K562 (cell line): ENCODE data around the gene FIBP. TPM values are rescaled to one million over a fixed set of nuclear protein-coding genes. Genes with fewer than 3 reads are reported as not detected.

Experiments used
- ATAC-seq: fragments of 200-7000 bp; cut with Tn5 transposase; 3 replicates; pipeline ENCODE4 v1.9.1; 2020; ENCODE audit warnings: moderate library complexity
- BruUV-seq: library from RNA; stranded (reverse); fragments of 400-500 nt; replicated peaks from 2 replicates; lab custom pipeline; 2021; lab: Mats Ljungman, UMichigan
- CTCF ChIA-PET: fragments of 300-600 bp; formaldehyde crosslinking; extraction: SDS; loops from one replicate; lab custom pipeline; 2021; ENCODE audit warnings: low intra/inter-chr PET ratio; lab: Yijun Ruan, JAX
- POLR2A ChIA-PET: fragments of 300-600, 350-650 bp; sonication (Branson Sonifier 250); formaldehyde crosslinking; extraction: SDS; loops from one replicate; lab custom pipeline; 2021; ENCODE audit warnings: antibody characterized with exemption, inconsistent platforms; lab: Yijun Ruan, JAX
- DNase-seq, 4 experiments: peaks; one replicate each; pipeline versions ENCODE4 v3.0.0 to v3.0.0-alpha.2; 2011 to 2018; ENCODE audit warnings: low spot score in 3 of 4, mixed read lengths in 3 of 4; ENCODE audit errors: extremely low read depth in 1 of 4
- FAIRE-seq: peaks from 2 replicates; lab custom pipeline; 2011; peaks lifted over from hg19 to GRCh38; lab: Jason Lieb, UNC
- H2AFZ ChIP-seq: 2 replicates; pipeline ENCODE4 v1.6.0; 2011; ENCODE audit warnings: low read depth, low read length, control low read depth, inconsistent platforms
- H3K27ac ChIP-seq: fragments of 200-600 bp; 3 replicates; pipeline ENCODE4 v1.8.0; 2011; ENCODE audit warnings: low read depth, mild to moderate bottlenecking, control low read depth, inconsistent platforms, low read length, moderate library complexity, mixed read lengths; ENCODE audit errors: extremely low read depth
- H3K27me3 ChIP-seq, 2 experiments: fragments of 300-600 bp in 1 of 2; 2 replicates in 1 of 2; 3 replicates in 1 of 2; pipeline versions ENCODE4 v1.6.0 to v1.8.0; 2011; ENCODE audit warnings: inconsistent platforms in 2 of 2, low read length in 2 of 2, mild to moderate bottlenecking in 1 of 2, mixed read lengths in 1 of 2, moderate library complexity in 1 of 2; ENCODE audit not compliant: control insufficient read depth in 2 of 2, insufficient read depth in 2 of 2
- H3K36me3 ChIP-seq: fragments of 300-600 bp; 3 replicates; pipeline ENCODE4 v1.8.0; 2011; ENCODE audit warnings: mild to moderate bottlenecking, low read length, inconsistent platforms; ENCODE audit not compliant: control insufficient read depth, insufficient read depth
- H3K4me1 ChIP-seq, 2 experiments: fragments of 200-600 bp in 1 of 2; replicated peaks in 1 of 2; 2 replicates in 1 of 2; 3 replicates in 1 of 2; pipeline versions ENCODE4 v1.5.1 to v1.8.0; 2011; ENCODE audit warnings: inconsistent platforms in 2 of 2, low read length in 2 of 2, mild to moderate bottlenecking in 1 of 2, mixed read lengths in 1 of 2, moderate library complexity in 1 of 2; ENCODE audit not compliant: control insufficient read depth in 2 of 2, insufficient read depth in 2 of 2
- H3K4me2 ChIP-seq: 2 replicates; pipeline ENCODE4 v1.6.1; 2011; ENCODE audit warnings: low read length, control low read depth, inconsistent platforms, mixed read lengths; ENCODE audit not compliant: insufficient read depth
- H3K4me3 ChIP-seq: fragments of 200-600 bp; sonication (generic), shearing (Covaris generic); 2 replicates; pipeline ENCODE4 v1.5.1; 2016; ENCODE audit warnings: control low read depth, inconsistent platforms
- H3K79me2 ChIP-seq: fragments of 200-600 bp; 3 replicates; pipeline ENCODE4 v1.8.0; 2011; ENCODE audit warnings: low read length, inconsistent platforms; ENCODE audit not compliant: control insufficient read depth, insufficient read depth
- H3K9ac ChIP-seq, 2 experiments: 2 replicates each; pipeline versions ENCODE4 v1.6.0 to v1.6.1; 2011; ENCODE audit warnings: low read depth in 2 of 2, low read length in 2 of 2, control low read depth in 1 of 2, inconsistent platforms in 1 of 2, mild to moderate bottlenecking in 1 of 2, mixed read lengths in 1 of 2; ENCODE audit not compliant: insufficient read depth in 1 of 2
- H3K9me1 ChIP-seq: one replicate; pipeline ENCODE4 v1.6.0; 2011; ENCODE audit warnings: inconsistent platforms, mild to moderate bottlenecking, low read length, moderate library complexity; ENCODE audit not compliant: control insufficient read depth, insufficient read depth
- H3K9me3 ChIP-seq: replicated peaks from 2 replicates; pipeline ENCODE4 v1.5.1; 2011; ENCODE audit warnings: low read depth, low read length, inconsistent platforms; ENCODE audit not compliant: control insufficient read depth, insufficient read depth
- H4K20me1 ChIP-seq: replicated peaks from 2 replicates; pipeline ENCODE4 v1.6.1; 2011; ENCODE audit warnings: low read length, inconsistent platforms, mixed read lengths; ENCODE audit not compliant: control insufficient read depth, insufficient read depth
- CREB1 ChIP-seq, 2 experiments: sonication (generic) in 1 of 2; formaldehyde crosslinking in 1 of 2; IDR thresholded peaks; 2 replicates each; pipeline versions ENCODE4 v1.6.1 to v1.8.0; 2012 to 2022; ENCODE audit warnings: inconsistent platforms in 1 of 2, mild to moderate bottlenecking in 1 of 2, missing genetic modification reagents in 1 of 2, moderate library complexity in 1 of 2
- MEF2D ChIP-seq: conservative IDR thresholded peaks from 2 replicates; pipeline ENCODE4 v1.6.1; 2016; ENCODE audit warnings: low read depth, missing genetic modification characterization, missing compliant biosample characterization
- POLR2A ChIP-seq: fragments of 450-650 bp; conservative IDR thresholded peaks from 2 replicates; pipeline ENCODE4 v1.6.1; 2016
- POLR2AphosphoS5 ChIP-seq: IDR thresholded peaks from 2 replicates; pipeline ENCODE4 v1.6.1; 2011; ENCODE audit warnings: mild to moderate bottlenecking, low read depth, low read length, moderate library complexity; ENCODE audit not compliant: control insufficient read depth, insufficient read depth
- XRCC5 ChIP-seq: fragments of 200-400 bp; formaldehyde crosslinking; IDR thresholded peaks from 2 replicates; pipeline ENCODE4 v1.6.1; 2017; ENCODE audit warnings: low read depth, mild to moderate bottlenecking, low read length
- ZNF75A ChIP-seq: fragments of 450-650 bp; formaldehyde crosslinking; IDR thresholded peaks from 2 replicates; pipeline ENCODE4 v1.4.0; 2020; ENCODE audit warnings: mild to moderate bottlenecking
- WGBS: fragments of 100-300 bp; shearing (Covaris generic); methylation state at CpG from one replicate; pipeline ENCODE4 v1.1.6; 2016; ENCODE audit warnings: low coverage, mixed read lengths; ENCODE audit not compliant: insufficient coverage; ENCODE audit errors: missing lambda C conversion rate; 5-methylcytosine and 5-hydroxymethylcytosine counted together
- in situ Hi-C: fragments of 300-500 bp; cut with MboI; formaldehyde crosslinking; loops from 4 replicates; pipeline ENCODE4 v1.15.0; 2018; ENCODE audit warnings: inconsistent platforms, mixed read lengths
- intact Hi-C: fragments of 100-400 bp; cut with micrococcal nuclease; formaldehyde crosslinking; loops from 2 replicates; pipeline ENCODE4 v1.14.2; 2022
- polyA plus RNA-seq, 8 experiments: library from polyadenylated mRNA; depleted of rRNA in 4 of 8; stranded (reverse) in 5 of 8; unstranded in 3 of 8; fragments of >200 nt; fragmentation: Nextera tagmentation in 2 of 8; fragmentation: Illumina TruSeq in 1 of 8; extraction: Ambion mirVana in 2 of 8; extraction: Trizol in 1 of 8; gene quantifications; 2 replicates each; pipeline versions ENCODE4 v1.2.1 to v1.2.3, GENCODE V29; 2011 to 2014; ENCODE audit warnings: inconsistent platforms in 1 of 8, missing spikeins in 1 of 8
- total RNA-seq, 7 experiments: library from RNA; depleted of rRNA in 6 of 7; stranded (reverse); fragments of >200 nt in 6 of 7; fragmentation: Illumina TruSeq in 2 of 7; extraction: Trizol in 2 of 7; gene quantifications; 2 replicates each; pipeline versions ENCODE4 v1.2.1 to v1.2.3, GENCODE V29; 2011 to 2021; ENCODE audit warnings: low replicate concordance in 1 of 7
- TF ChIP-seq, protein P1 (sequence below): fragments of 450-650 bp; formaldehyde crosslinking; IDR thresholded peaks from 2 replicates; pipeline ENCODE4 v1.4.0; 2022; ENCODE audit warnings: missing genetic modification characterization
- TF ChIP-seq, protein P2 (sequence below): sonication (generic); formaldehyde crosslinking; IDR thresholded peaks from 2 replicates; pipeline ENCODE4 v1.8.1; 2023; ENCODE audit warnings: mild to moderate bottlenecking, missing genetic modification reagents
- TF ChIP-seq, protein P3 (sequence below): fragments of 250-450 bp; sonication (Bioruptor Pico); IDR thresholded peaks from 2 replicates; pipeline ENCODE4 v1.8.0; 2022; ENCODE audit warnings: moderate library complexity, mild to moderate bottlenecking, inconsistent platforms
- TF ChIP-seq, protein P4 (sequence below): fragments of 250-450 bp; sonication (Bioruptor Pico); IDR thresholded peaks from 2 replicates; pipeline ENCODE4 v1.6.1; 2021; ENCODE audit warnings: mild to moderate bottlenecking
- TF ChIP-seq, protein P5 (sequence below): fragments of 450-650 bp; IDR thresholded peaks from 2 replicates; pipeline ENCODE4 v1.6.1; 2017; ENCODE audit warnings: antibody characterized with exemption

FIBP gene
- total and polyA plus RNA-seq, 9 of the 15 experiments (the other 6 are each of a cell fraction or from before 2014, with no cell fraction given), result 41.2 to 79.2 (median 48.6) TPM

DNA sequence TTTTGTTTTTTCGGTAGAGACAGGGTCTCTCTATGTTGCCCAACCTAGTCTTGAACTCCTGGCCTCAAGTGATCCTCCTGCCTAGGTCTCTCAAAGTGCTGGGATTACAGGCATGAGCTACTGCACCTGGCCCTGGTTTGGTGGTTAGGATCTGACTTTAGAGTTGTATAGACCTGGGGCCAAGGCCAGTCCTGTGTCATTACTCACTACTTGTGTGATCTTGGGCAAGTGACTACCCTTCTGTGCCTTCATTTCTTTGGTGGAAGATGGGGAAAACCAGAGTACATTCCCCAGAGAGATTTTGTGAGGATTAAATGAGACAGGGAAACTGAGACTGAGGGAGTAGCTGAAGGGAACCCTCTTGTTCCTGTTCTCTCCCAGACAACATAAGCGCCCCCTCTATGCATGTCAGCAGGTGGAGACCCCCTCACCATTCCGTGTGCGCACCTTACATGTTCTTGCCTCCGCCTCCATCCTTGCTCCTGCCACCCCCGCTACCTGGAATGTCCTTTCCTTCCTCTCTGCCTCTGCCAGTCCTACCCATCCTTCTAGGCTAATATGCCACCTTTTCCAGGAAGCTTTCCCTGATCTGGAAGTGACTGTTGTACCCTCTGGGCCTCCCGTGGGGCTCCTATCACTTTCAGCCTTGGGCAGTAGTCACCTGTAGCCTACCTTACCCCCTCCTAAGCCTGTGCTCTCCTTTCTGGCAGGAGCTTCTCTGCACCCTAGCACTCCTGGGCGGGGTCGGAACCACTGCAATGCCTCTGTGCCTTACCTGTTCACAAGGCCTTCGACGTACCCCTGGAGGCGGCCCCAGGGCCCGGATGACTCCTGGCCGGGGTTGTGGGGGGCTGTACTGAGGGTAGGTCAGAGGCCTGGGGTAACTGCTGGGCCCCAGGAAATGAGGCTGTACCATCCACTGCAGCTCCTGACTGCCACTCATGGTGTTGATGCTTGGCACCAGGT lies 8.0 kb upstream of the FIBP start:
- H3K4me1 ChIP-seq, result peaks cover 39 to 70% of the 10 kb centered on the region in 2 experiments
- H3K9ac ChIP-seq, result peak overlapping the region in 1 of 2 experiments; percentile 73; a peak in 1 of 4 replicates
- no peaks in the 10 kb centered on the region for H3K27me3 ChIP-seq
- H3K36me3 ChIP-seq, result peaks cover 73% of the 10 kb centered on the region
- H2AFZ ChIP-seq, result no peak overlapping the region
- no peak for FAIRE-seq
- peak overlapping the region; percentile 36; the same call in 2 of the 3 replicates for H3K27ac ChIP-seq
- ChIA-PET POLR2A (interaction anchor here (0.6 to 10.0 kb wide), 13 partner anchors 7 to 416 kb away, joined by 3 to 136 read pairs (median 5); partner anchors contain the start of genes CCDC85B, CFL1, FIBP and MUS81), CTCF (no interaction called here)
- H3K4me3 ChIP-seq, result no peak overlapping the region
- no peak for DNase-seq
- H3K9me3 ChIP-seq, result no peaks in the 10 kb centered on the region
- intact Hi-C loops (no loop called here), in situ Hi-C loops (no loop called here)
- WGBS, result 91% methylated on average over 11 of the region's 14 CpGs
- no peak for ATAC-seq
- peaks cover 33% of the 10 kb centered on the region for H4K20me1 ChIP-seq
- no peak overlapping the region for H3K4me2 ChIP-seq
- no TSS peak for BruUV-seq
- peaks cover 84% of the 10 kb centered on the region for H3K79me2 ChIP-seq
- H3K9me1 ChIP-seq, result no peaks in the 10 kb centered on the region
- peak; percentile 16; the same call in 1 of the 2 replicates for TF ChIP-seq CREB1 (IDR thresholded peaks at IDR 0.05)
- TF ChIP-seq CREB1 (CRISPR knock-in tag; IDR thresholded peaks at IDR 0.05), result no peak
- no peak for TF ChIP-seq MEF2D (tag)
- peak; percentile 57 for TF ChIP-seq POLR2AphosphoS5
- TF ChIP-seq, protein P1, sequence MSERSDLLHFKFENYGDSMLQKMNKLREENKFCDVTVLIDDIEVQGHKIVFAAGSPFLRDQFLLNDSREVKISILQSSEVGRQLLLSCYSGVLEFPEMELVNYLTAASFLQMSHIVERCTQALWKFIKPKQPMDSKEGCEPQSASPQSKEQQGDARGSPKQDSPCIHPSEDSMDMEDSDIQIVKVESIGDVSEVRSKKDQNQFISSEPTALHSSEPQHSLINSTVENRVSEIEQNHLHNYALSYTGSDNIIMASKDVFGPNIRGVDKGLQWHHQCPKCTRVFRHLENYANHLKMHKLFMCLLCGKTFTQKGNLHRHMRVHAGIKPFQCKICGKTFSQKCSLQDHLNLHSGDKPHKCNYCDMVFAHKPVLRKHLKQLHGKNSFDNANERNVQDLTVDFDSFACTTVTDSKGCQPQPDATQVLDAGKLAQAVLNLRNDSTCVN (CRISPR knock-in tag), result no peak
- TF ChIP-seq, protein P2, sequence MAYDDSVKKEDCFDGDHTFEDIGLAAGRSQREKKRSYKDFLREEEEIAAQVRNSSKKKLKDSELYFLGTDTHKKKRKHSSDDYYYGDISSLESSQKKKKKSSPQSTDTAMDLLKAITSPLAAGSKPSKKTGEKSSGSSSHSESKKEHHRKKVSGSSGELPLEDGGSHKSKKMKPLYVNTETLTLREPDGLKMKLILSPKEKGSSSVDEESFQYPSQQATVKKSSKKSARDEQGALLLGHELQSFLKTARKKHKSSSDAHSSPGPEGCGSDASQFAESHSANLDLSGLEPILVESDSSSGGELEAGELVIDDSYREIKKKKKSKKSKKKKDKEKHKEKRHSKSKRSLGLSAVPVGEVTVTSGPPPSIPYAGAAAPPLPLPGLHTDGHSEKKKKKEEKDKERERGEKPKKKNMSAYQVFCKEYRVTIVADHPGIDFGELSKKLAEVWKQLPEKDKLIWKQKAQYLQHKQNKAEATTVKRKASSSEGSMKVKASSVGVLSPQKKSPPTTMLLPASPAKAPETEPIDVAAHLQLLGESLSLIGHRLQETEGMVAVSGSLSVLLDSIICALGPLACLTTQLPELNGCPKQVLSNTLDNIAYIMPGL (CRISPR knock-in tag), result 0 out of 2 replicates have a peak, but pooled peaks have one; percentile 35
- TF ChIP-seq, protein P3, sequence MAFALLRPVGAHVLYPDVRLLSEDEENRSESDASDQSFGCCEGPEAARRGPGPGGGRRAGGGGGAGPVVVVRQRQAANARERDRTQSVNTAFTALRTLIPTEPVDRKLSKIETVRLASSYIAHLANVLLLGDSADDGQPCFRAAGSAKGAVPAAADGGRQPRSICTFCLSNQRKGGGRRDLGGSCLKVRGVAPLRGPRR (CRISPR knock-in tag), result no peak
- TF ChIP-seq, protein P4, sequence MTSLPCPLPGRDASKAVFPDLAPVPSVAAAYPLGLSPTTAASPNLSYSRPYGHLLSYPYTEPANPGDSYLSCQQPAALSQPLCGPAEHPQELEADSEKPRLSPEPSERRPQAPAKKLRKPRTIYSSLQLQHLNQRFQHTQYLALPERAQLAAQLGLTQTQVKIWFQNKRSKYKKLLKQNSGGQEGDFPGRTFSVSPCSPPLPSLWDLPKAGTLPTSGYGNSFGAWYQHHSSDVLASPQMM (CRISPR knock-in tag), result no peak
- peak; percentile 53 for TF ChIP-seq POLR2A
- TF ChIP-seq, protein P5, sequence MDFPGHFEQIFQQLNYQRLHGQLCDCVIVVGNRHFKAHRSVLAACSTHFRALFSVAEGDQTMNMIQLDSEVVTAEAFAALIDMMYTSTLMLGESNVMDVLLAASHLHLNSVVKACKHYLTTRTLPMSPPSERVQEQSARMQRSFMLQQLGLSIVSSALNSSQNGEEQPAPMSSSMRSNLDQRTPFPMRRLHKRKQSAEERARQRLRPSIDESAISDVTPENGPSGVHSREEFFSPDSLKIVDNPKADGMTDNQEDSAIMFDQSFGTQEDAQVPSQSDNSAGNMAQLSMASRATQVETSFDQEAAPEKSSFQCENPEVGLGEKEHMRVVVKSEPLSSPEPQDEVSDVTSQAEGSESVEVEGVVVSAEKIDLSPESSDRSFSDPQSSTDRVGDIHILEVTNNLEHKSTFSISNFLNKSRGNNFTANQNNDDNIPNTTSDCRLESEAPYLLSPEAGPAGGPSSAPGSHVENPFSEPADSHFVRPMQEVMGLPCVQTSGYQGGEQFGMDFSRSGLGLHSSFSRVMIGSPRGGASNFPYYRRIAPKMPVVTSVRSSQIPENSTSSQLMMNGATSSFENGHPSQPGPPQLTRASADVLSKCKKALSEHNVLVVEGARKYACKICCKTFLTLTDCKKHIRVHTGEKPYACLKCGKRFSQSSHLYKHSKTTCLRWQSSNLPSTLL, result no peak
- TF ChIP-seq ZNF75A (CRISPR knock-in tag), result no peak
- TF ChIP-seq XRCC5, result no peak
